Esophagus squamous epithelium (tissue), 5 donors: Measurements from ENCODE around the gene TMEM163. TPM values are rescaled to one million over a fixed set of nuclear protein-coding genes. Genes with fewer than 3 reads are reported as not detected.
"Not testable (repeated sequence)": the region's sequence is repeated elsewhere in the genome, so short reads cannot be mapped to it uniquely, and the experiment has no call there.

Experiments
- DNase-seq: peaks from one replicate; lab custom pipeline; 2025; lab: John Stamatoyannopoulos, UW
- H3K27ac ChIP-seq, 4 donors: fragments of 200-600 bp; sonication (generic); one replicate each; pipeline ENCODE4 v1.5.1; 2016 to 2019; ENCODE audit warnings: mild to moderate bottlenecking in 1 of 4
- H3K27me3 ChIP-seq, 4 donors: fragments of 200-600 bp; sonication (generic); 1 replicate in 3 of 4; 2 replicates in 1 of 4; pipeline versions ENCODE4 v1.5.1 to v1.6.0; 2017 to 2021; ENCODE audit warnings: antibody characterized with exemption in 1 of 4
- H3K36me3 ChIP-seq, 3 donors: fragments of 200-600 bp; sonication (generic); one replicate each; pipeline ENCODE4 v1.5.1; 2016 to 2019
- H3K4me1 ChIP-seq, 3 donors: fragments of 200-600 bp; sonication (generic); one replicate each; pipeline ENCODE4 v1.5.1; 2017 to 2019
- H3K4me3 ChIP-seq, 4 donors: fragments of 200-600 bp; sonication (generic); 1 replicate in 3 of 4; 2 replicates in 1 of 4; pipeline ENCODE4 v1.5.1; 2016 to 2019; ENCODE audit warnings: mild to moderate bottlenecking in 2 of 4, moderate library complexity in 1 of 4
- H3K9me3 ChIP-seq, 3 donors: fragments of 200-600 bp; sonication (generic); one replicate each; pipeline ENCODE4 v1.5.1; 2016 to 2019
- POLR2A ChIP-seq, 4 donors: fragments of 450-650 bp; IDR thresholded peaks; one replicate each; pipeline ENCODE4 v1.6.1; 2017; ENCODE audit warnings: antibody characterized with exemption in 4 of 4, mild to moderate bottlenecking in 4 of 4, moderate library complexity in 3 of 4
- WGBS, 2 donors: methylation state at CpG; one replicate each; pipeline ENCODE4 v1.1.5; 2018; 5-methylcytosine and 5-hydroxymethylcytosine counted together
- intact Hi-C: fragments of 100-400 bp; cut with DNase I; formaldehyde crosslinking; loops from one replicate; pipeline ENCODE4 v1.15.0; 2022
- total RNA-seq, 4 donors: library from RNA; depleted of rRNA; stranded (reverse); fragments of >200 nt; gene quantifications; one replicate each; pipeline ENCODE4 v1.1.0, GENCODE V29; 2016
- TF ChIP-seq, protein P1 (sequence below), 6 experiments: fragments of 450-650 bp in 4 of 6; fragments of 200-600 bp in 2 of 6; sonication (generic) in 2 of 6; IDR thresholded peaks; one replicate each; pipeline ENCODE4 v1.5.1; 2016 to 2019; ENCODE audit warnings: antibody characterized with exemption in 6 of 6, mild to moderate bottlenecking in 4 of 6, moderate library complexity in 4 of 6
- donor health status: DM: yes; HTN: yes; CAD: no.

The TMEM163 gene
- total RNA-seq, 4 donors from 2014 or later, result 0.09 to 0.19 (median 0.12) TPM; not detected in 1

DNA sequence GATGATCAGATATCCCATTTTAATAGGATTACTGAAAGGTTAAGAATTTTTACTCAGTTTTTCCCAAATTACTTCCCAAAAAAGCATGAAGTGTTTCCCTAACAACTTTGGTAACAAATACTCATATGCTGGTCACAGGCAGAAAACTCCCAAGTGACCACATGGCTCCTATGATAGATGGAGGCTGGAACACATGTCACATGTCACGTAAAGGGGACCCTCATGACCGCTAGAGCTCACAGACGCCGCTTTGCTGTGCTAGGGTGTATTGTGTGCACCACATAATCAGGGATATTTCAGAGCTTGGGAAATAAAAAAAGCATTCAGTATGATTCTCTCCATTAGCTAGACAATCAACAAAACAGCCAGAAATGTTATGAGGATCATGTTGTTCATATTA is 228.2 kb downstream of the TMEM163 start:
- TF ChIP-seq, protein P1, sequence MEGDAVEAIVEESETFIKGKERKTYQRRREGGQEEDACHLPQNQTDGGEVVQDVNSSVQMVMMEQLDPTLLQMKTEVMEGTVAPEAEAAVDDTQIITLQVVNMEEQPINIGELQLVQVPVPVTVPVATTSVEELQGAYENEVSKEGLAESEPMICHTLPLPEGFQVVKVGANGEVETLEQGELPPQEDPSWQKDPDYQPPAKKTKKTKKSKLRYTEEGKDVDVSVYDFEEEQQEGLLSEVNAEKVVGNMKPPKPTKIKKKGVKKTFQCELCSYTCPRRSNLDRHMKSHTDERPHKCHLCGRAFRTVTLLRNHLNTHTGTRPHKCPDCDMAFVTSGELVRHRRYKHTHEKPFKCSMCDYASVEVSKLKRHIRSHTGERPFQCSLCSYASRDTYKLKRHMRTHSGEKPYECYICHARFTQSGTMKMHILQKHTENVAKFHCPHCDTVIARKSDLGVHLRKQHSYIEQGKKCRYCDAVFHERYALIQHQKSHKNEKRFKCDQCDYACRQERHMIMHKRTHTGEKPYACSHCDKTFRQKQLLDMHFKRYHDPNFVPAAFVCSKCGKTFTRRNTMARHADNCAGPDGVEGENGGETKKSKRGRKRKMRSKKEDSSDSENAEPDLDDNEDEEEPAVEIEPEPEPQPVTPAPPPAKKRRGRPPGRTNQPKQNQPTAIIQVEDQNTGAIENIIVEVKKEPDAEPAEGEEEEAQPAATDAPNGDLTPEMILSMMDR (IDR thresholded peaks at IDR 0.05), result no peak
- TF ChIP-seq POLR2A (IDR thresholded peaks at IDR 0.05), result no peak
- Histone ChIP-seq H3K4me3 (no peak overlapping the region), H3K36me3 (no peaks in the 10 kb centered on the region), H3K27ac (no peak overlapping the region), H3K9me3 (no peaks in the 10 kb centered on the region), H3K4me1 (no peaks in the 10 kb centered on the region), H3K27me3 (peaks cover 0 to 24% (median 0%) of the 10 kb centered on the region in 4 donors)
- WGBS, 2 donors, result 83 to 84% methylated on average over 4 of the region's 4 CpGs
- DNase-seq, result no peak
- intact Hi-C loops, result no loop called here

- intact Hi-C loops, result no loop called here
- Histone ChIP-seq H3K4me3 (no peak overlapping the region), H3K4me1 (no peaks in the 10 kb centered on the region), H3K36me3 (no peaks in the 10 kb centered on the region), H3K27me3 (peaks cover 0 to 24% (median 0%) of the 10 kb centered on the region in 4 donors), H3K9me3 (no peaks in the 10 kb centered on the region), H3K27ac (no peak overlapping the region)
- TF ChIP-seq POLR2A (IDR thresholded peaks at IDR 0.05), result no peak
- TF ChIP-seq, protein P1 (IDR thresholded peaks at IDR 0.05), result no peak
- no peak for DNase-seq
- WGBS, 2 donors, result 68 to 70% methylated on average over 10 of the region's 11 CpGs
Measured at GRCh38 chr2:134489732-134490384, 228.9 kb downstream of the TMEM163 start.

DNA sequence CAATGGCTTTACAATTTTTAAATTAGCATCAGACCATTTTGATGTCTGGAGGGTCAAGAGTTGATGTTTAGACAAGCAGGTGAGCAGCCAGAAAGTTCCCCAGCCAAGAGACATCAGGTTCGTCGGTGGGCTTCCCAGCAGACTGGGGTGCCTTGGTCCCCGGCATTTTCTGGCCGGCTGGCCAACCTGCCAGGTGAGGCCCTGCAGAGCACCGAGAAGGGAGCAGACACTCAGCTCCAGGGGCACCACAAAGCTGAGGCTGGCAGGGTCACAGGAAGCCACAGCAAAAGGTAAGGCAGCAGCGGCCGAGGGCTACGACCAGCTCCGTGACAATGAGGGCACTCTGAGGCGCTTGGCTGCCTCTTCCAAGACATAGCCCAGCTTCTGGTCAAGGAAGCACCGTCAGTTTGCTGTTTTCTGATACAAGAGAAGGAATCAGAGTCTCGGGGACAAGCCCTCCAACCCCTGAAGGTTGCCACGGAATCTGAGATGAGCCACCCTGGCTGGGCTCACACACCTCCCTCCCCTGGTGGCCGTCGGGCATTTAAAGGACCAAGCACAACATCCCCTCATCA is 235.9 kb downstream of the TMEM163 start:
- Histone ChIP-seq H3K27me3 (no peaks in the 10 kb centered on the region), H3K27ac (no peak overlapping the region), H3K4me3 (no peak overlapping the region), H3K36me3 (no peaks in the 10 kb centered on the region), H3K9me3 (no peaks in the 10 kb centered on the region), H3K4me1 (no peaks in the 10 kb centered on the region)
- no peak for TF ChIP-seq POLR2A (IDR thresholded peaks at IDR 0.05)
- TF ChIP-seq, protein P1 (IDR thresholded peaks at IDR 0.05), result no peak
- WGBS, 2 donors, result 64 to 87% methylated on average over 3 to 7 of the region's 15 CpGs
- no peak for DNase-seq
- intact Hi-C loops, result no loop called here

DNA sequence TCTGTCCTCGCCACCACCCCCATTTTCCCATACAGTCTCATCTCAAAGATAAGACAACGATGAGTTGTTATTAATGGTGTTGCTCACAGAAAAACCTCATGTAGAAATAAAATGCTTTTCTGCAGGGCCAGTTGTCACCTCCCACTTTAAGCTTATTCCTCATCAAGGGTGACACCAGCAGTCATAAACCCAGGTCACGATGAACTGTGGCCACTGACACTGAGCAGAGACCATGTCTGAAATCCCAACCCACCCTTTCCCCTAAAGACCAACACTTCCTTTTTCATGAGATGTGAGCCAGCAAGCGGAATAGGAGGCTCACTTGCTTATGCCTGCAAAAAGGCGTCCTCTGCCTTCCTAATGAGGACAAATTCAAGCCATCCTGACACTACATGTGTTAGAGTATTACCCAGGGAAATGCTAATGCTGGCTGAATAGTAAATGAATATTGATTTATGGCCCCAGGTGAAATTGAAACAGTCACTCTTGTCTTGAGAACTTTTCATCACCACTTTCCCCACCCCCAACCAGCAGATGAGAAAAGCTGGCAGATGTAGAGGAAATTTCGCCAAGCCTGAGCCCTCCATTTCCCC is 236.6 kb downstream of the TMEM163 start:
- Histone ChIP-seq H3K4me1 (no peaks in the 10 kb centered on the region), H3K9me3 (no peaks in the 10 kb centered on the region), H3K27ac (no peak overlapping the region), H3K27me3 (no peaks in the 10 kb centered on the region), H3K4me3 (no peak overlapping the region), H3K36me3 (no peaks in the 10 kb centered on the region)
- 81 to 92% methylated on average over 6 of the region's 6 CpGs for WGBS, 2 donors
- no peak for DNase-seq
- TF ChIP-seq, protein P1 (IDR thresholded peaks at IDR 0.05), result no peak
- no peak for TF ChIP-seq POLR2A (IDR thresholded peaks at IDR 0.05)
- intact Hi-C loops, result no loop called here

DNA sequence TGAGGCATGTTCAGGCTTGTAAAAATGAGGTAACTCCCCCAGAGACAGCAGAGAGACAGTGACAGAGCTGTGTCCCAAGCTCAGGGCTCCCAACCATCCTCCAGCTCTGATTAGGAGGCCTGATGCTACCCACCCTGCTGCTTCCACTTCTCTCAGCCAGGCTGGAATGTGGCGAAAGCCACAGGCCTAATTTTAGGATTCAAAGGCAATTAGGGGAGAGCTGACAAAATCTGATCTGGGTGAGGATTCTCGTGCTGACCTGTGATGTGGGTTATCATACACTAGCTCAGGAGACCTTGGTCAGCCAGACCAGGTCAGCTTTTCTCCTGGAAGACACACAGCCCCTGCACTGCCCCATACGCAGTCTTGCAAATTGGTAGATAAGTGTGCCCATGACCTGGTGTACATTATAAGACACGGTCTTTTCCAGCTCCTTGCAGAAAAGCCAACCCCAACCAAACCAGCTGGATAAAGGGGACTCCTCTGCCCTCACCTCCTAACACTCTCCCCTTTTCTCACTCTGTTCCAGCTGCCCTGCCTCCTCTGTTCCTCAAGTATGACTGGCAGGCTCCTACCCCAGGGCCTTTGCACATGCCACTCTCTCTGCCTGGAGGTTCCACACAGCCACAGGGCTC is 239.0 kb downstream of the TMEM163 start:
- Histone ChIP-seq H3K4me3 (no peak overlapping the region), H3K4me1 (no peaks in the 10 kb centered on the region), H3K36me3 (no peaks in the 10 kb centered on the region), H3K9me3 (no peaks in the 10 kb centered on the region), H3K27ac (no peak overlapping the region), H3K27me3 (no peaks in the 10 kb centered on the region)
- DNase-seq, result no peak
- intact Hi-C loops, result no loop called here
- TF ChIP-seq, protein P1 (IDR thresholded peaks at IDR 0.05), result no peak
- TF ChIP-seq POLR2A (IDR thresholded peaks at IDR 0.05), result no peak
- 83 to 85% methylated on average over 4 of the region's 4 CpGs for WGBS, 2 donors

DNA sequence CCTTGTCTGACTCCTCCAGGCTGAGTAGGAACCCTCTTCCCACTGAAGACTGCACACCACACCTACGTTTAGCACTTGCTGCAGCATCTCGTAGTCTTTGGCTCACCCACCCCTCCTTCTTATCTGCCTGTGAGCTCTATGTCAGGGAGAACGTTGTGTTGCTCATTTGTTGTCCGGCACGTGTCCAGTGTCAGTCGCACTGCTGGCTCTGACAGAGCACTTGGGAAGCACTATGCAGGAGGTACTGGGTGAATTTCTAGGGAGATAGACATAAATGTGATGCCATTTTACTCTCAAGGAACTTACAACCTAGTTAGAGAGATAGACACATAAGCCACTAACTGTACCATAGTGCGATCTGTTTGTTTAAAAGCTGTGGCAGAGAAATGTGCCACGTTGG is 241.8 kb downstream of the TMEM163 start:
- 77 to 91% methylated on average over 6 of the region's 8 CpGs for WGBS, 2 donors

More for the DNA sequence above, 241.8 kb downstream of the TMEM163 start:
- H3K4me1 ChIP-seq, DNase-seq, H3K9me3 ChIP-seq, H3K4me3 ChIP-seq, intact Hi-C loops, H3K27ac ChIP-seq, H3K27me3 ChIP-seq, H3K36me3 ChIP-seq: not testable (repeated sequence)
